Keratinocyte (primary cell): ENCODE measurements around the gene ALDH3A2. TPM values are rescaled to one million over a fixed set of nuclear protein-coding genes. Genes with fewer than 3 reads are reported as not detected.

Source experiments
- DNase-seq: peaks from one replicate; pipeline ENCODE4 v3.0.0-alpha.2; 2011; ENCODE audit warnings: low read depth, missing footprints, low spot score
- FAIRE-seq: peaks from 2 replicates; lab custom pipeline; 2011; peaks lifted over from hg19 to GRCh38; lab: Jason Lieb, UNC
- H2AFZ ChIP-seq: 2 replicates; pipeline ENCODE4 v1.6.0; 2012; ENCODE audit warnings: low read length, control low read depth, inconsistent platforms; ENCODE audit not compliant: control insufficient read depth
- H3K27ac ChIP-seq: 2 replicates; pipeline ENCODE4 v1.5.1; 2011; ENCODE audit warnings: low read length; ENCODE audit not compliant: control insufficient read depth, insufficient read depth
- H3K27me3 ChIP-seq: 3 replicates; pipeline ENCODE4 v1.6.0; 2011; ENCODE audit warnings: low read length; ENCODE audit not compliant: control insufficient read depth, insufficient read depth; ENCODE audit errors: extremely low read depth
- H3K36me3 ChIP-seq, 2 experiments: 2 replicates in 1 of 2; 3 replicates in 1 of 2; pipeline ENCODE4 v1.5.1; 2011; ENCODE audit warnings: low read length in 2 of 2, mild to moderate bottlenecking in 1 of 2; ENCODE audit not compliant: control insufficient read depth in 2 of 2, insufficient read depth in 2 of 2; ENCODE audit errors: extremely low read depth in 1 of 2
- H3K4me1 ChIP-seq: 3 replicates; pipeline ENCODE4 v1.5.1; 2011; ENCODE audit warnings: low read length; ENCODE audit not compliant: control insufficient read depth, insufficient read depth; ENCODE audit errors: extremely low read depth
- H3K4me2 ChIP-seq: 3 replicates; pipeline ENCODE4 v1.6.0; 2011; ENCODE audit warnings: low read depth, low read length; ENCODE audit not compliant: control insufficient read depth, insufficient read depth; ENCODE audit errors: extremely low read depth
- H3K4me3 ChIP-seq, 3 experiments: fragments of 200-600 bp in 1 of 3; sonication (generic) in 1 of 3; 2 replicates in 2 of 3; 3 replicates in 1 of 3; pipeline ENCODE4 v1.5.1; 2011 to 2016; ENCODE audit warnings: low read length in 3 of 3, mild to moderate bottlenecking in 3 of 3, control low read depth in 2 of 3, inconsistent platforms in 1 of 3, low read depth in 1 of 3, mixed read lengths in 1 of 3, mixed run types in 1 of 3, moderate library complexity in 1 of 3; ENCODE audit not compliant: control insufficient read depth in 2 of 3, insufficient read depth in 2 of 3; ENCODE audit errors: extremely low read depth in 1 of 3
- H3K79me2 ChIP-seq: 2 replicates; pipeline ENCODE4 v1.6.0; 2012; ENCODE audit warnings: low read length; ENCODE audit not compliant: control insufficient read depth, insufficient read depth
- H3K9ac ChIP-seq: 3 replicates; pipeline ENCODE4 v1.6.0; 2011; ENCODE audit warnings: low read length; ENCODE audit not compliant: control insufficient read depth, insufficient read depth; ENCODE audit errors: extremely low read depth
- H3K9me1 ChIP-seq: 3 replicates; pipeline ENCODE4 v1.6.0; 2011; ENCODE audit warnings: low read length; ENCODE audit not compliant: control insufficient read depth, insufficient read depth; ENCODE audit errors: extremely low read depth
- H3K9me3 ChIP-seq: 2 replicates; pipeline ENCODE4 v1.5.1; 2012; ENCODE audit warnings: low read depth, low read length; ENCODE audit not compliant: control insufficient read depth
- H4K20me1 ChIP-seq: 3 replicates; pipeline ENCODE4 v1.6.0; 2011; ENCODE audit warnings: low read length; ENCODE audit not compliant: control insufficient read depth, insufficient read depth; ENCODE audit errors: extremely low read depth
- CTCF ChIP-seq, 3 experiments: IDR thresholded peaks in 1 of 3; conservative IDR thresholded peaks in 1 of 3; optimal IDR thresholded peaks in 1 of 3; 2 replicates in 2 of 3; 3 replicates in 1 of 3; pipeline versions ENCODE3 to v1.5.1; 2011; ENCODE audit warnings: low read length in 3 of 3, mild to moderate bottlenecking in 3 of 3, moderate library complexity in 2 of 3, control low read depth in 1 of 3, inconsistent platforms in 1 of 3; ENCODE audit not compliant: insufficient read depth in 2 of 3; ENCODE audit errors: extremely low read depth in 1 of 3
- EZH2 ChIP-seq: IDR thresholded peaks from one replicate; pipeline ENCODE4 v1.6.1; 2012; ENCODE audit warnings: inconsistent platforms, mild to moderate bottlenecking, low read length, moderate library complexity
- dilution Hi-C: fragments of 300-500 bp; cut with MboI; formaldehyde crosslinking; loops from one replicate; pipeline ENCODE4 v1.7.0; 2020; ENCODE audit warnings: low sequenced_read_pairs; ENCODE audit not compliant: extremely low pct_ligation_motif_present
- polyA plus RNA-seq, 5 experiments: library from polyadenylated mRNA; depleted of rRNA in 3 of 5; stranded (reverse) in 3 of 5; stranded (forward) in 1 of 5; unstranded in 1 of 5; fragments of >200 nt; gene quantifications; 1 replicate in 1 of 5; 2 replicates in 3 of 5; 3 replicates in 1 of 5; pipeline versions ENCODE4 v1.2.1 to v1.2.3, GENCODE V29; 2011 to 2012; ENCODE audit warnings: missing spikeins in 2 of 5, low read depth in 1 of 5, low replicate concordance in 1 of 5

The ALDH3A2 gene
- polyA plus RNA-seq, 1 donor (not counting 4 experiments of a cell fraction or from before 2014, with no cell fraction given) = 77.6 TPM

- TF ChIP-seq EZH2 = no peak
- no peak for TF ChIP-seq CTCF (optimal IDR thresholded peaks at IDR 0.05 in 1 of 3, IDR thresholded peaks at IDR 0.05 in 1 of 3, conservative IDR thresholded peaks at IDR 0.05 in 1 of 3; ENCODE audit: extremely low read depth in 1 of 3, insufficient read depth in 2 of 3, low read length in 3 of 3)
These were observed 65.4 kb downstream of the ALDH3A2 start for GRCh38 chr17:19713901-19714361.

DNA sequence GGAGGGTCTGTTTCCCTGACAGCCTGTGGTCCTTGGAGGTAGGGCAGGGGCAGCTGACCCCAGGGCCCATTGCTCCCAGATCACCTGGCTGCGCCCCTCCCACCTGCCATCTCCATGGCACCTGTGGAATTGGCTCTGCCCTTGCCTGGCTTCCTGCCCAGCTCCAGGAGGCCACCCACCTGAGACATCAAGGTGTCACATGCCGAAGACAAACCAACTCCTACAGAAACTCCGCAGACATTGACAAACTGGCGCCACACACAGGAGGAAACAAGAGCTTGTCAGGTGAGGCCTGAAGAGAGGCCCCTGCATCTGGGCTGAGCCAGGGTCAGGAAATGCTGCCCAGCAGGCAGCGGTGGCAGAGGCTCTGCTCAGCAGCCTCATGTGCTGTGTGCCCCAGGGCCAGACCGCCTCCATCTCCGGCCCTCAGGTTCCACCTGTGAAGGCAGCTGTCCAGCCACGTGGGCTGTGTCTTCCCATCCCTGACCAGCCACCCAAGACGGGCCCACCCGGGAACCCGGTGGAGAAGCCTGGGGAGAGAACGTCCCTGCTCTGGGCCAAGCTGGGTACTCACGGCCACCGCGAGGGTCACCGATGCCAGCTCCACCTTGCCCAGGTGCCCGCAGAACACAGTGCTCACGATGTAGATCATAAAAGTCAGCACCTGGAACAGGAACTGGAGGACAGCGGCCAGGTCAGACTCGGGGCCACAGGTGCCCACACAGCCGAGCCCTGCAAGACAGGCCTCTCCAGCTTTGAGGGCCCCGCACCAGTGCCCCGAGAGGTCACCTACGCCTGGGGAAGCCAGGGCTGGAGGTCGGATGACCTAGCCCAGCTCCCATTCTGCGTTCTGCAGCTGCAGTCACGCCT, 66.2 kb downstream of the ALDH3A2 start:
- H2AFZ ChIP-seq = no peak overlapping the region
- dilution Hi-C loops = no loop called here
- no peak for DNase-seq
- H3K79me2 ChIP-seq = no peaks in the 10 kb centered on the region
- H3K9ac ChIP-seq = no peak overlapping the region
- no peak overlapping the region for H3K27ac ChIP-seq
- H3K4me2 ChIP-seq = no peak overlapping the region
- no peaks in the 10 kb centered on the region for H3K9me1 ChIP-seq
- no peak overlapping the region for H3K4me3 ChIP-seq
- H3K4me1 ChIP-seq = peaks cover 25% of the 10 kb centered on the region
- H3K27me3 ChIP-seq = no peaks in the 10 kb centered on the region
- H3K9me3 ChIP-seq = no peaks in the 10 kb centered on the region
- H3K36me3 ChIP-seq = no peaks in the 10 kb centered on the region
- no peaks in the 10 kb centered on the region for H4K20me1 ChIP-seq
- no peak for FAIRE-seq
- TF ChIP-seq CTCF (optimal IDR thresholded peaks at IDR 0.05 in 1 of 3, IDR thresholded peaks at IDR 0.05 in 1 of 3, conservative IDR thresholded peaks at IDR 0.05 in 1 of 3; ENCODE audit: extremely low read depth in 1 of 3, insufficient read depth in 2 of 3, low read length in 3 of 3) (no peak), EZH2 (no peak)

More at GRCh38 chr17:19713901-19714361, 65.4 kb downstream of the ALDH3A2 start:
- no peak for FAIRE-seq
- Histone ChIP-seq H3K36me3 (no peaks in the 10 kb centered on the region), H3K27ac (no peak overlapping the region), H3K4me1 (peaks cover 16% of the 10 kb centered on the region), H3K9me1 (no peaks in the 10 kb centered on the region), H2AFZ (no peak overlapping the region), H4K20me1 (no peaks in the 10 kb centered on the region), H3K4me2 (no peak overlapping the region), H3K79me2 (no peaks in the 10 kb centered on the region), H3K9me3 (no peaks in the 10 kb centered on the region), H3K9ac (no peak overlapping the region), H3K4me3 (no peak overlapping the region), H3K27me3 (no peaks in the 10 kb centered on the region)
- DNase-seq = no peak
- dilution Hi-C loops = no loop called here
